Measurements from ENCODE around the gene NDST1.

DNA sequence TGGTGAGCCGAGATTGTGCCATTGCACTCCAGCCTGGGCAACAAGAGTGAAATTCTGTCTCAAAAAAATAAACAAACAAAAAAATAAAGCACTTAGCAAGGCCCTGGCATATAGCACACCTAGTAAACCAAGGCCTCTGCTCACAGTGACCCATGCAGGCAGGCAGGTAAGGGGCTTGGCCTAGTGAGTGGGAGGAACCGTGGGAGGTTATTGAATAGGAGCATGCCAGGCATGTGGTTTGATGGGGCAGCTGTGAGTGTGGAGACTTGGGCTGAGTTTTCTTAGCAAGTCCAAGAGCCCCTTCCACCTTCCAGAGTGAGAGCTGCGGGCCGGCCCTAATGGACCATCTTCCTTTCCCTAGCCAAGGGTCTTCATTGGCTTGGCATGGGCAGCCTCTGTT is 4.5 kb upstream of the NDST1 start:
- no peak for TF ChIP-seq EP300 (IDR thresholded peaks at IDR 0.05; ENCODE audit: low read depth)
- TF ChIP-seq CTCF (IDR thresholded peaks at IDR 0.05) = no peak

Data from transverse colon (tissue), 3 donors.